Fibroblast of the aortic adventitia (primary cell): ENCODE measurements around the gene PDGFRB. TPM values are rescaled to one million over a fixed set of nuclear protein-coding genes. Genes with fewer than 3 reads are reported as not detected.

Source experiments
- DNase-seq: peaks from one replicate; pipeline ENCODE4 v3.0.0-alpha.2; 2010; ENCODE audit warnings: low read depth
- H3K4me3 ChIP-seq: 2 replicates; pipeline ENCODE4 v1.5.1; 2011; ENCODE audit warnings: low read depth, mild to moderate bottlenecking, control low read depth, low read length, moderate library complexity
- total RNA-seq: library from RNA; depleted of rRNA; stranded (reverse); fragments of >200 nt; gene quantifications from 2 replicates; pipeline ENCODE4 v1.2.3, GENCODE V29; 2012; ENCODE audit warnings: low replicate concordance
- TF ChIP-seq, protein P1 (sequence below): IDR thresholded peaks from 2 replicates; pipeline ENCODE4 v1.5.1; 2011; ENCODE audit warnings: mild to moderate bottlenecking, low read length, control low read depth, inconsistent platforms; ENCODE audit not compliant: insufficient read depth

Gene PDGFRB
- total RNA-seq, 1 donor = 111 TPM

GRCh38 chr5:150068071-150068470 lies 87.6 kb downstream of the PDGFRB start:
- H3K4me3 ChIP-seq = no peak overlapping the region
- no peak for DNase-seq
- TF ChIP-seq, protein P1, sequence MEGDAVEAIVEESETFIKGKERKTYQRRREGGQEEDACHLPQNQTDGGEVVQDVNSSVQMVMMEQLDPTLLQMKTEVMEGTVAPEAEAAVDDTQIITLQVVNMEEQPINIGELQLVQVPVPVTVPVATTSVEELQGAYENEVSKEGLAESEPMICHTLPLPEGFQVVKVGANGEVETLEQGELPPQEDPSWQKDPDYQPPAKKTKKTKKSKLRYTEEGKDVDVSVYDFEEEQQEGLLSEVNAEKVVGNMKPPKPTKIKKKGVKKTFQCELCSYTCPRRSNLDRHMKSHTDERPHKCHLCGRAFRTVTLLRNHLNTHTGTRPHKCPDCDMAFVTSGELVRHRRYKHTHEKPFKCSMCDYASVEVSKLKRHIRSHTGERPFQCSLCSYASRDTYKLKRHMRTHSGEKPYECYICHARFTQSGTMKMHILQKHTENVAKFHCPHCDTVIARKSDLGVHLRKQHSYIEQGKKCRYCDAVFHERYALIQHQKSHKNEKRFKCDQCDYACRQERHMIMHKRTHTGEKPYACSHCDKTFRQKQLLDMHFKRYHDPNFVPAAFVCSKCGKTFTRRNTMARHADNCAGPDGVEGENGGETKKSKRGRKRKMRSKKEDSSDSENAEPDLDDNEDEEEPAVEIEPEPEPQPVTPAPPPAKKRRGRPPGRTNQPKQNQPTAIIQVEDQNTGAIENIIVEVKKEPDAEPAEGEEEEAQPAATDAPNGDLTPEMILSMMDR = no peak

DNA sequence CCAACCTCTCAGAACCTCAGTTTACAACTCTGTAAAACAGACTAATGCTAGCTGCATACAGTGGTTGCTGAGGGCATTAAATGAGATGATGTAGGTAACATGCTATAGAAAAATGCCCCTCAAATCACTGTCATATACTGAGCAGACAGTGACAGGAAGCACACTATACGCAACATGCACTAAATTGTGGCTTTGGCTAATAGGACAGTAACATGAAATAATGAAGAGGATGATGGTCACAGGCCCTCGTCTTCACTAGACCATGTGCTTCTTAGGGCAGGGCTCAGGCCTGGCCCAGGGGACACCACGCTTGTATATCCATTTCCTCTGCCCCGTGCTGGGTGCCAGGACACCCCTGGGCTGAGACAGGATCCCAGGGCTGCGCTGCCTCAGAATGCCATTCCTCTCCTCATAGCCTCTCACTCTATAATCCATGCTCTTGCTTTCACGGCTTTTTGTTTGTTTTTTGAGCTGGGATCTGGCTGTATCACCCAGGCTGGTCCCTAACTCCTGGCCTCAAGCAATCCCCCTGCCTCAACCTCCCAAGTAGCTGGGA lies 88.2 kb downstream of the PDGFRB start:
- no peak for DNase-seq
- TF ChIP-seq, protein P1 = no peak

DNA sequence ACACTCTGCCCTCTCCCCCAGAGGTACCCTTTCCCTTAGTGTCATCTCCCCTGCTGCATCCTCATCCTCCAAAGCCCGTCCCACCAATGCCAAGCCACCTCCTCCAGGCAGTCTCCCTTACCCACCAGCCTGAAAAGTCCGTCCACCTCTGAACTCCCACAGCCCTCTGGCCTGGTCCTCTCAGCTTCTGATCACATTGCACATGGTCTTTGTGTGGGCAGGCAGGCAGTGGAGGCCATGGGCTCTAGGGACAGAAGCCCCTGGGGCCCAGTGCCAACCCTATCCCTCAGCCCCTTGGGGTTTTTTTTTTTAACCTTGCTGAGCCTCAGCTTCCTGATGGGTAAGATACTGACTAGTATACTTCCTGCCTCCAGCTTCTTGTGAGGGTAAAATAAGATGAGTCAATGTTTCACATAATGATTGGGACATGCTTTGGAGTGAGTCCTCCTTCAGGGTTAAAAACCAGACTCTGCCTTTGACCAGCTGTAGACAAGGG lies 88.7 kb downstream of the PDGFRB start:
- DNase-seq = peak; percentile 52
- TF ChIP-seq, protein P1 = no peak
- no peak overlapping the region for H3K4me3 ChIP-seq

More for the DNA sequence above, 88.2 kb downstream of the PDGFRB start:
- no peak overlapping the region for H3K4me3 ChIP-seq

GRCh38 chr5:150066436-150066835 lies 89.2 kb downstream of the PDGFRB start:
- H3K4me3 ChIP-seq = no peak overlapping the region
- no peak for DNase-seq
- TF ChIP-seq, protein P1 = no peak

DNA sequence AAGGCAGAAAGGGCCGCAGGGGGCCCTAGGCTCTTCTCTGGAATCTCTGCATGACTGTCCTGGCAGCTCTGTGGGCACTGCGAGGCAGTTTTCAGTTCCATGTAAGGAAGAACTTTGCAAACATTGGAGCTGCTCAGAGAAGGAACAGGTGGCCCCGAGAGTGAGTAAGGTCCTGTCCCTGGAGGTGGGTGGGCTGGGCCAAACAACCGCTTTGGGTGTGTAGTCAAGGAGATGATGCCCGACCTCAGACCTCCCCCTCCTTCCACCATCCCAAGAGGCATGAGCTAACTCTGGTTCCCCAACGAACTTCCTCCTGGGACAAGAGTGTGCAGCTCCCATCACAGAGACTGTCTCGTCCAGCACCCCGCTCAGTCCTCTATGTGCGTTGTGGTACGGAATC lies 89.8 kb downstream of the PDGFRB start:
- H3K4me3 ChIP-seq = no peak overlapping the region
- TF ChIP-seq, protein P1 = no peak
- DNase-seq = no peak

- TF ChIP-seq, protein P1 = no peak
- peak; percentile 17 for DNase-seq
Measured at GRCh38 chr5:150065346-150065745, 90.3 kb downstream of the PDGFRB start.

More at GRCh38 chr5:150065346-150065745, 90.3 kb downstream of the PDGFRB start:
- no peak overlapping the region for H3K4me3 ChIP-seq
